SW480 (cell line): ENCODE results near the gene ARAP3.
"Not testable (repeated sequence)": the region's sequence is repeated elsewhere in the genome, so short reads cannot be mapped to it uniquely, and the experiment has no call there.

Experiments used
- DNase-seq: peaks from one replicate; pipeline ENCODE4 v3.0.0-alpha.2; 2016; ENCODE audit warnings: low spot score

The ARAP3 gene

GRCh38 chr5:141681695-141682641, at the start of gene ARAP3:
TSS of gene ARAP3 (minus strand) at chr5:141682230. CDS start at chr5:141680486, 1,744 bp downstream.
- peak; percentile 78 for DNase-seq

GRCh38 chr5:141729387-141730006, 47.5 kb upstream of the ARAP3 start:
- DNase-seq, result no peak

GRCh38 chr5:141725891-141726290, 43.9 kb upstream of the ARAP3 start:
- no peak for DNase-seq

GRCh38 chr5:141725174-141725573, 43.1 kb upstream of the ARAP3 start:
- not testable (repeated sequence) for DNase-seq

GRCh38 chr5:141722266-141722665, 40.2 kb upstream of the ARAP3 start:
- DNase-seq, result no peak

- DNase-seq, result no peak
These were observed 35.0 kb upstream of the ARAP3 start for GRCh38 chr5:141717043-141717442.

- DNase-seq, result no peak
These were observed 34.4 kb upstream of the ARAP3 start for GRCh38 chr5:141716468-141716867.

GRCh38 chr5:141716009-141716408, 34.0 kb upstream of the ARAP3 start:
- DNase-seq, result no peak

- no peak for DNase-seq
These were observed 33.4 kb upstream of the ARAP3 start for GRCh38 chr5:141715346-141715905.

- peak; percentile 36 for DNase-seq
These were observed 32.7 kb upstream of the ARAP3 start for GRCh38 chr5:141714542-141715310.

- DNase-seq, result peak; percentile 81
These were observed 31.7 kb upstream of the ARAP3 start for GRCh38 chr5:141713616-141714309.

GRCh38 chr5:141711687-141712086, 29.7 kb upstream of the ARAP3 start:
- no peak for DNase-seq

GRCh38 chr5:141709699-141710267, 27.8 kb upstream of the ARAP3 start:
- DNase-seq, result no peak

GRCh38 chr5:141708016-141708415, 26.0 kb upstream of the ARAP3 start:
- DNase-seq, result no peak

GRCh38 chr5:141707510-141707909, 25.5 kb upstream of the ARAP3 start:
- no peak for DNase-seq

GRCh38 chr5:141706121-141706520, 24.1 kb upstream of the ARAP3 start:
- DNase-seq, result no peak

GRCh38 chr5:141705469-141705868, 23.4 kb upstream of the ARAP3 start:
- no peak for DNase-seq

GRCh38 chr5:141704782-141705297, 22.8 kb upstream of the ARAP3 start:
- DNase-seq, result no peak

GRCh38 chr5:141703133-141703561, 21.1 kb upstream of the ARAP3 start:
- no peak for DNase-seq

- DNase-seq, result no peak
These were observed 19.5 kb upstream of the ARAP3 start for GRCh38 chr5:141701360-141702119.
